ENCODE data around the gene GPR146. TPM values are rescaled to one million over a fixed set of nuclear protein-coding genes. Genes with fewer than 3 reads are reported as not detected.

Gene GPR146
- total RNA-seq, 1 donor, result not detected

- H3K4me3 ChIP-seq (ENCODE audit: low read depth, low read length), result no peak overlapping the region
- no peak for DNase-seq (ENCODE audit: low read depth)
- TF ChIP-seq CTCF (IDR thresholded peaks at IDR 0.05; ENCODE audit: insufficient read depth, low read depth, low read length), result no peak
These were observed 4.8 kb downstream of the GPR146 start for GRCh38 chr7:1049006-1049741.

GRCh38 chr7:1049801-1050200 is 5.5 kb downstream of the GPR146 start:
- DNase-seq (ENCODE audit: low read depth), result no peak
- no peak for TF ChIP-seq CTCF (IDR thresholded peaks at IDR 0.05; ENCODE audit: insufficient read depth, low read depth, low read length)
- no peak overlapping the region for H3K4me3 ChIP-seq (ENCODE audit: low read depth, low read length)

GRCh38 chr7:1050254-1050906 is 6.0 kb downstream of the GPR146 start:
- no peak overlapping the region for H3K4me3 ChIP-seq (ENCODE audit: low read depth, low read length)
- no peak for DNase-seq (ENCODE audit: low read depth)
- TF ChIP-seq CTCF (IDR thresholded peaks at IDR 0.05; ENCODE audit: insufficient read depth, low read depth, low read length), result no peak

GRCh38 chr7:1050956-1051690 is 6.8 kb downstream of the GPR146 start:
- H3K4me3 ChIP-seq (ENCODE audit: low read depth, low read length), result no peak overlapping the region
- TF ChIP-seq CTCF (IDR thresholded peaks at IDR 0.05; ENCODE audit: insufficient read depth, low read depth, low read length), result no peak
- DNase-seq (ENCODE audit: low read depth), result no peak

- no peak for TF ChIP-seq CTCF (IDR thresholded peaks at IDR 0.05; ENCODE audit: insufficient read depth, low read depth, low read length)
- no peak overlapping the region for H3K4me3 ChIP-seq (ENCODE audit: low read depth, low read length)
- no peak for DNase-seq (ENCODE audit: low read depth)
These were observed 7.9 kb downstream of the GPR146 start for GRCh38 chr7:1052031-1052818.

GRCh38 chr7:1053002-1053411 is 8.7 kb downstream of the GPR146 start:
- no peak overlapping the region for H3K4me3 ChIP-seq (ENCODE audit: low read depth, low read length)

More at GRCh38 chr7:1053002-1053411, 8.7 kb downstream of the GPR146 start:
- no peak for DNase-seq (ENCODE audit: low read depth)
- TF ChIP-seq CTCF (IDR thresholded peaks at IDR 0.05; ENCODE audit: insufficient read depth, low read depth, low read length), result no peak

All from fibroblast of villous mesenchyme (primary cell).